Osteocyte (in vitro differentiated cells): ENCODE measurements around the gene DLG2. TPM values are rescaled to one million over a fixed set of nuclear protein-coding genes. Genes with fewer than 3 reads are reported as not detected.

Source experiments
- DNase-seq: peaks from one replicate; pipeline ENCODE4 v3.0.0; 2021; ENCODE audit warnings: mixed read lengths; ENCODE audit not compliant: unreplicated experiment; ENCODE audit errors: extremely low spot score
- H3K27ac Mint-ChIP-seq: one replicate; pipeline ENCODE4 v1.8.0; 2021; ENCODE audit warnings: mild to moderate bottlenecking, mixed read lengths; ENCODE audit not compliant: unreplicated experiment
- H3K27me3 Mint-ChIP-seq: one replicate; pipeline ENCODE4 v1.8.0; 2021; ENCODE audit warnings: mixed read lengths; ENCODE audit not compliant: unreplicated experiment
- H3K36me3 Mint-ChIP-seq: one replicate; pipeline ENCODE4 v1.8.0; 2021; ENCODE audit warnings: mixed read lengths; ENCODE audit not compliant: unreplicated experiment
- H3K4me1 Mint-ChIP-seq: one replicate; pipeline ENCODE4 v1.8.0; 2021; ENCODE audit warnings: mixed read lengths; ENCODE audit not compliant: unreplicated experiment
- H3K4me3 Mint-ChIP-seq: one replicate; pipeline ENCODE4 v1.8.0; 2021; ENCODE audit warnings: mild to moderate bottlenecking, moderate library complexity, mixed read lengths; ENCODE audit not compliant: unreplicated experiment
- H3K9me3 Mint-ChIP-seq: one replicate; pipeline ENCODE4 v1.8.0; 2021; ENCODE audit warnings: mixed read lengths; ENCODE audit not compliant: unreplicated experiment
- CTCF ChIP-seq: fragments of 200-600 bp; sonication (generic); IDR thresholded peaks from 2 replicates; pipeline ENCODE4 v1.5.0; 2021; ENCODE audit warnings: antibody characterized with exemption, mild to moderate bottlenecking, moderate library complexity
- total RNA-seq: library from RNA; stranded (reverse); gene quantifications from 2 replicates; pipeline ENCODE4 v1.2.1, GENCODE V29; 2021

DLG2 gene
- total RNA-seq, 1 donor from 2014 or later = 2.1 TPM

- Mint-ChIP-seq H3K36me3 (no peaks in the 10 kb centered on the region), H3K27me3 (no peaks in the 10 kb centered on the region), H3K27ac (no peak overlapping the region), H3K4me1 (no peaks in the 10 kb centered on the region), H3K9me3 (peaks cover 9% of the 10 kb centered on the region), H3K4me3 (no peak overlapping the region)
- no peak for DNase-seq
- TF ChIP-seq CTCF = no peak
Measured at GRCh38 chr11:85526564-85526963, 100.6 kb downstream of the DLG2 start.

- Mint-ChIP-seq H3K27ac (no peak overlapping the region), H3K27me3 (no peaks in the 10 kb centered on the region), H3K4me1 (no peaks in the 10 kb centered on the region), H3K9me3 (peaks cover 15% of the 10 kb centered on the region), H3K36me3 (no peaks in the 10 kb centered on the region), H3K4me3 (no peak overlapping the region)
- DNase-seq = no peak
- TF ChIP-seq CTCF = no peak
Measured at GRCh38 chr11:85525686-85526085, 101.5 kb downstream of the DLG2 start.

GRCh38 chr11:85517272-85517671, 109.9 kb downstream of the DLG2 start:
- H3K27me3 Mint-ChIP-seq = peaks cover 7% of the 10 kb centered on the region

GRCh38 chr11:85495918-85496317, 131.2 kb downstream of the DLG2 start:
- no peak for TF ChIP-seq CTCF
- H3K27ac Mint-ChIP-seq = no peak overlapping the region
- H3K4me3 Mint-ChIP-seq = no peak overlapping the region

More at GRCh38 chr11:85517272-85517671, 109.9 kb downstream of the DLG2 start:
- Mint-ChIP-seq H3K4me1 (no peaks in the 10 kb centered on the region), H3K4me3 (no peak overlapping the region), H3K9me3 (peaks cover 10% of the 10 kb centered on the region), H3K27ac (no peak overlapping the region), H3K36me3 (no peaks in the 10 kb centered on the region)
- no peak for TF ChIP-seq CTCF
- DNase-seq = no peak

GRCh38 chr11:85494396-85494795, 132.7 kb downstream of the DLG2 start:
- DNase-seq = no peak
- Mint-ChIP-seq H3K27ac (no peak overlapping the region), H3K9me3 (peaks cover 8% of the 10 kb centered on the region), H3K4me1 (no peaks in the 10 kb centered on the region), H3K4me3 (no peak overlapping the region), H3K36me3 (no peaks in the 10 kb centered on the region), H3K27me3 (peaks cover 9% of the 10 kb centered on the region)
- no peak for TF ChIP-seq CTCF

More at GRCh38 chr11:85495918-85496317, 131.2 kb downstream of the DLG2 start:
- H3K4me1 Mint-ChIP-seq = no peaks in the 10 kb centered on the region
- H3K9me3 Mint-ChIP-seq = peaks cover 9% of the 10 kb centered on the region
- peaks cover 2% of the 10 kb centered on the region for H3K27me3 Mint-ChIP-seq
- no peak for DNase-seq
- H3K36me3 Mint-ChIP-seq = no peaks in the 10 kb centered on the region
